ENCODE measurements around the gene ATP2A3. TPM values are rescaled to one million over a fixed set of nuclear protein-coding genes. Genes with fewer than 3 reads are reported as not detected.

Gene ATP2A3
- total RNA-seq, 4 donors from 2014 or later = 8.5 to 60.7 (median 36.4) TPM

GRCh38 chr17:3886776-3887175 is 77.5 kb downstream of the ATP2A3 start:
- intact Hi-C loops (cut with DNase I; ENCODE audit: low total_unique reads) = no loop called here
- DNase-seq (ENCODE audit: low spot score in 2 of 2) = peak in 1 of 2 donors; percentile 58
- no peak for TF ChIP-seq POLR2A (IDR thresholded peaks at IDR 0.05)
- no peak for TF ChIP-seq CTCF (IDR thresholded peaks at IDR 0.05)
- no peak overlapping the region for H3K4me3 ChIP-seq (ENCODE audit: low read depth, poor library complexity, severe bottlenecking)
- 70 to 80% methylated on average over 10 of the region's 10 CpGs for WGBS, 2 donors

GRCh38 chr17:3885970-3886369 is 78.3 kb downstream of the ATP2A3 start:
- TF ChIP-seq POLR2A (IDR thresholded peaks at IDR 0.05) = no peak
- no peak for TF ChIP-seq CTCF (IDR thresholded peaks at IDR 0.05)
- intact Hi-C loops (cut with DNase I; ENCODE audit: low total_unique reads) = no loop called here
- 88 to 95% methylated on average over 4 of the region's 4 CpGs for WGBS, 2 donors

GRCh38 chr17:3885271-3885670 is 79.0 kb downstream of the ATP2A3 start:
- TF ChIP-seq CTCF (IDR thresholded peaks at IDR 0.05) (no peak), POLR2A (IDR thresholded peaks at IDR 0.05) (no peak)
- intact Hi-C loops (cut with DNase I; ENCODE audit: low total_unique reads) = no loop called here
- WGBS, 2 donors = 69 to 78% methylated on average over 9 to 11 of the region's 14 CpGs
- no peak for DNase-seq (ENCODE audit: low spot score in 2 of 2)
- H3K4me3 ChIP-seq (ENCODE audit: low read depth, poor library complexity, severe bottlenecking) = no peak overlapping the region

More at GRCh38 chr17:3885970-3886369, 78.3 kb downstream of the ATP2A3 start:
- H3K4me3 ChIP-seq (ENCODE audit: low read depth, poor library complexity, severe bottlenecking) = no peak overlapping the region
- DNase-seq (ENCODE audit: low spot score in 2 of 2) = no peak

GRCh38 chr17:3884188-3884587 is 80.0 kb downstream of the ATP2A3 start:
- TF ChIP-seq POLR2A (IDR thresholded peaks at IDR 0.05) (no peak), CTCF (IDR thresholded peaks at IDR 0.05) (no peak)
- 86 to 91% methylated on average over 12 of the region's 12 CpGs for WGBS, 2 donors
- H3K4me3 ChIP-seq (ENCODE audit: low read depth, poor library complexity, severe bottlenecking) = no peak overlapping the region
- intact Hi-C loops (cut with DNase I; ENCODE audit: low total_unique reads) = no loop called here
- no peak for DNase-seq (ENCODE audit: low spot score in 2 of 2)

GRCh38 chr17:3882276-3882675 is 82.0 kb downstream of the ATP2A3 start:
- TF ChIP-seq POLR2A (IDR thresholded peaks at IDR 0.05) (no peak), CTCF (IDR thresholded peaks at IDR 0.05) (no peak)
- no peak overlapping the region for H3K4me3 ChIP-seq (ENCODE audit: low read depth, poor library complexity, severe bottlenecking)
- 76 to 89% methylated on average over 4 of the region's 4 CpGs for WGBS, 2 donors
- DNase-seq (ENCODE audit: low spot score in 2 of 2) = no peak
- intact Hi-C loops (cut with DNase I; ENCODE audit: low total_unique reads) = no loop called here

- no peak for DNase-seq (ENCODE audit: low spot score in 2 of 2)
- no peak overlapping the region for H3K4me3 ChIP-seq (ENCODE audit: low read depth, poor library complexity, severe bottlenecking)
- intact Hi-C loops (cut with DNase I; ENCODE audit: low total_unique reads) = no loop called here
- no peak for TF ChIP-seq CTCF (IDR thresholded peaks at IDR 0.05)
- no peak for TF ChIP-seq POLR2A (IDR thresholded peaks at IDR 0.05)
- 89 to 92% methylated on average over 7 of the region's 7 CpGs for WGBS, 2 donors
Observed at GRCh38 chr17:3880983-3881382, 83.3 kb downstream of the ATP2A3 start.
